ENCODE measurements around the gene MIA3.

MIA3 gene

GRCh38 chr1:222670110-222670509 is 52.2 kb downstream of the MIA3 start:
- TF ChIP-seq CTCF (conservative IDR thresholded peaks at IDR 0.05) = no peak
- TF ChIP-seq ZFX (IDR thresholded peaks at IDR 0.05) = no peak
- H3K27ac ChIP-seq = no peak overlapping the region

- H3K27ac ChIP-seq = no peak overlapping the region
- TF ChIP-seq CTCF (conservative IDR thresholded peaks at IDR 0.05) (no peak), ZFX (IDR thresholded peaks at IDR 0.05) (no peak)
These were observed 62.2 kb downstream of the MIA3 start for GRCh38 chr1:222680080-222680479.

GRCh38 chr1:222691016-222691415 is 73.1 kb downstream of the MIA3 start:
- no peak overlapping the region for H3K27ac ChIP-seq

GRCh38 chr1:222694927-222695326 is 77.0 kb downstream of the MIA3 start:
- H3K27ac ChIP-seq = peak overlapping the region; percentile 91
- TF ChIP-seq ZFX (IDR thresholded peaks at IDR 0.05) (no peak), CTCF (conservative IDR thresholded peaks at IDR 0.05) (no peak)

More at GRCh38 chr1:222691016-222691415, 73.1 kb downstream of the MIA3 start:
- TF ChIP-seq CTCF (conservative IDR thresholded peaks at IDR 0.05) = no peak
- TF ChIP-seq ZFX (IDR thresholded peaks at IDR 0.05) = no peak

GRCh38 chr1:222696741-222697140 is 78.8 kb downstream of the MIA3 start:
- TF ChIP-seq CTCF (conservative IDR thresholded peaks at IDR 0.05) (no peak), ZFX (IDR thresholded peaks at IDR 0.05) (no peak)

GRCh38 chr1:222697203-222697602 is 79.3 kb downstream of the MIA3 start:
- no peak overlapping the region; the same call in 1 of the 2 replicates for H3K27ac ChIP-seq
- TF ChIP-seq CTCF (conservative IDR thresholded peaks at IDR 0.05) = no peak
- no peak for TF ChIP-seq ZFX (IDR thresholded peaks at IDR 0.05)

More at GRCh38 chr1:222696741-222697140, 78.8 kb downstream of the MIA3 start:
- no peak overlapping the region; the same call in 1 of the 2 replicates for H3K27ac ChIP-seq

GRCh38 chr1:222697826-222698225 is 79.9 kb downstream of the MIA3 start:
- H3K27ac ChIP-seq = no peak overlapping the region
- TF ChIP-seq ZFX (IDR thresholded peaks at IDR 0.05) (no peak), CTCF (conservative IDR thresholded peaks at IDR 0.05) (no peak)

All from C4-2B (cell line).